Mesothelial cell of epicardium (in vitro differentiated cells): ENCODE results near the gene NOS3. TPM values are rescaled to one million over a fixed set of nuclear protein-coding genes. Genes with fewer than 3 reads are reported as not detected.

ENCODE experiments used
- DNase-seq, 2 experiments: peaks; one replicate each; pipeline ENCODE4 v3.0.0; 2021; ENCODE audit warnings: low spot score in 2 of 2; ENCODE audit not compliant: unreplicated experiment in 2 of 2
- H3K27ac Mint-ChIP-seq: 2 replicates; pipeline ENCODE4 v1.8.0; 2021; ENCODE audit warnings: mixed read lengths
- H3K27me3 Mint-ChIP-seq: 2 replicates; pipeline ENCODE4 v1.8.0; 2021; ENCODE audit warnings: low read depth, mixed read lengths
- H3K36me3 Mint-ChIP-seq: 2 replicates; pipeline ENCODE4 v1.8.0; 2021; ENCODE audit warnings: mixed read lengths
- H3K4me1 Mint-ChIP-seq: 2 replicates; pipeline ENCODE4 v1.8.0; 2021; ENCODE audit warnings: mixed read lengths
- H3K4me3 Mint-ChIP-seq: 2 replicates; pipeline ENCODE4 v1.8.0; 2021; ENCODE audit warnings: mild to moderate bottlenecking, moderate library complexity, mixed read lengths
- H3K9me3 Mint-ChIP-seq: 2 replicates; pipeline ENCODE4 v1.8.0; 2021; ENCODE audit warnings: mixed read lengths
- total RNA-seq: library from RNA; stranded (reverse); gene quantifications from 3 replicates; pipeline ENCODE4 v1.2.1, GENCODE V29; 2021
- TF ChIP-seq, protein P1 (sequence below): fragments of 200-600 bp; sonication (generic); IDR thresholded peaks from one replicate; pipeline ENCODE4 v1.5.0; 2021; ENCODE audit warnings: antibody characterized with exemption; ENCODE audit not compliant: unreplicated experiment

Gene NOS3
- total RNA-seq, 1 donor from 2014 or later = 6.0 TPM

- no peak overlapping the region for H3K4me3 Mint-ChIP-seq
- H3K36me3 Mint-ChIP-seq = no peaks in the 10 kb centered on the region
- DNase-seq = no peak
- no peaks in the 10 kb centered on the region for H3K27me3 Mint-ChIP-seq
- no peaks in the 10 kb centered on the region for H3K9me3 Mint-ChIP-seq
- no peak overlapping the region for H3K27ac Mint-ChIP-seq
- TF ChIP-seq, protein P1, sequence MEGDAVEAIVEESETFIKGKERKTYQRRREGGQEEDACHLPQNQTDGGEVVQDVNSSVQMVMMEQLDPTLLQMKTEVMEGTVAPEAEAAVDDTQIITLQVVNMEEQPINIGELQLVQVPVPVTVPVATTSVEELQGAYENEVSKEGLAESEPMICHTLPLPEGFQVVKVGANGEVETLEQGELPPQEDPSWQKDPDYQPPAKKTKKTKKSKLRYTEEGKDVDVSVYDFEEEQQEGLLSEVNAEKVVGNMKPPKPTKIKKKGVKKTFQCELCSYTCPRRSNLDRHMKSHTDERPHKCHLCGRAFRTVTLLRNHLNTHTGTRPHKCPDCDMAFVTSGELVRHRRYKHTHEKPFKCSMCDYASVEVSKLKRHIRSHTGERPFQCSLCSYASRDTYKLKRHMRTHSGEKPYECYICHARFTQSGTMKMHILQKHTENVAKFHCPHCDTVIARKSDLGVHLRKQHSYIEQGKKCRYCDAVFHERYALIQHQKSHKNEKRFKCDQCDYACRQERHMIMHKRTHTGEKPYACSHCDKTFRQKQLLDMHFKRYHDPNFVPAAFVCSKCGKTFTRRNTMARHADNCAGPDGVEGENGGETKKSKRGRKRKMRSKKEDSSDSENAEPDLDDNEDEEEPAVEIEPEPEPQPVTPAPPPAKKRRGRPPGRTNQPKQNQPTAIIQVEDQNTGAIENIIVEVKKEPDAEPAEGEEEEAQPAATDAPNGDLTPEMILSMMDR = no peak
- peaks cover 43% of the 10 kb centered on the region for H3K4me1 Mint-ChIP-seq
Measured at GRCh38 chr7:150958597-150958996, 32.2 kb upstream of the NOS3 start.

- no peak overlapping the region for H3K4me3 Mint-ChIP-seq
- no peaks in the 10 kb centered on the region for H3K9me3 Mint-ChIP-seq
- TF ChIP-seq, protein P1 = no peak
- DNase-seq = no peak
- no peak overlapping the region for H3K27ac Mint-ChIP-seq
- H3K4me1 Mint-ChIP-seq = peaks cover 38% of the 10 kb centered on the region
- H3K36me3 Mint-ChIP-seq = no peaks in the 10 kb centered on the region
- H3K27me3 Mint-ChIP-seq = no peaks in the 10 kb centered on the region
Measured at GRCh38 chr7:150959081-150959480, 31.7 kb upstream of the NOS3 start.

- TF ChIP-seq, protein P1 = no peak
- H3K36me3 Mint-ChIP-seq = no peaks in the 10 kb centered on the region
- H3K9me3 Mint-ChIP-seq = no peaks in the 10 kb centered on the region
- no peak overlapping the region for H3K4me3 Mint-ChIP-seq
- H3K27me3 Mint-ChIP-seq = no peaks in the 10 kb centered on the region
- no peak for DNase-seq
- H3K27ac Mint-ChIP-seq = no peak overlapping the region
- H3K4me1 Mint-ChIP-seq = peaks cover 36% of the 10 kb centered on the region
Measured at GRCh38 chr7:150959739-150960734, 30.8 kb upstream of the NOS3 start.

DNA sequence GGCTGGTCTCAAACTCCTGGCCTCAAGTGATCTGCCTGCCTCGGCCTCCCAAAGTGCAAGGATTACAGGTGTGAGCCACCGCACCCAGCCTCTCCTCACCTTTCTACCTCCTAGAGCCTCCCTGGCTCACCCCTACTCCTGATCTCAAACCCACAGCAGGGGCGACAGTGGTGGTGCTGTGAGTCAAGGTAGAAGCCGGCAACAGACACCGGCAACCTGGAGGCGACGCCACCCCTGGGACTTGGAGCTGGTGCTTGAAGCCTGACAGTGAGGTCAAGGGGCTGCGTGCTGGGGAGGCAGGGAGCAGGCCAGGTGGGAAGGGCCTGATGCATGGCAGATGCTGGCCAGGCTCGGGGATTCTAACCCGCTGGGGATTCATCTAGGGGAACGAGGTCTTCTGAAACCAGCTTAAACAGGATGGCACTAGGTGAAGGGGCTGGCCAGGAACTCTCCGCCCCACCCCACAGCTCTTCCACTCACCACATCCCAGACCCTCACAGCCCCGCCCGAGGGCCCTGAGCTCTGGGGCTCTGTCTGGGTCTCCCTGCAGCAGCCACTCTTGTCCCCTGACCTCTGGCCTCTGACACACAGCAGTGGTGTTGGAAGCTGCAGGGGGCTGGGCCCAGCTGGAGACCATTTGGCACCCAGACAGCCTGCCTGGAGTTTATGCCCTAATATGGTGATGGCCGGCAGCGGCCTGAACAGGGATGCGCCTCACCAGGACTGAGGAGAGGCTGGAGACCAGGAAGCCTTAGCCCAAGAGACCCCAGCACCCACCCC lies 29.1 kb upstream of the NOS3 start:
- Mint-ChIP-seq H3K4me1 (peaks cover 31% of the 10 kb centered on the region), H3K27ac (peak overlapping the region; percentile 59), H3K9me3 (no peaks in the 10 kb centered on the region), H3K4me3 (no peak overlapping the region), H3K36me3 (no peaks in the 10 kb centered on the region), H3K27me3 (peaks cover 9% of the 10 kb centered on the region)
- TF ChIP-seq, protein P1 = no peak
- DNase-seq = no peak

DNA sequence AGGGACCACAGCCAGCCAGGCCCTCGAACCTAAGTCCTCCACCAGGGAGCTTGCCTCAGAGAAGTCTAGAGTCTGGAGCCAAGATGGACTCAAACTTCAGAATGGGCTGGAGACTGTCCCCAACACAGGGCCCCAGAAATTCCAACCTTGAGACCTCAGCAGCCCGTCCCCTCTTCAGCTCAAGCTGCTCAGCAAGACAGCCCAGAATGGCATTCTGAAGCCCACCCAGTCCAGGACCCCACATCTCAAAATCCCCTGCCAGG lies 28.6 kb upstream of the NOS3 start:
- Mint-ChIP-seq H3K9me3 (no peaks in the 10 kb centered on the region), H3K27ac (peak overlapping the region; percentile 59), H3K36me3 (no peaks in the 10 kb centered on the region), H3K27me3 (peaks cover 10% of the 10 kb centered on the region), H3K4me1 (peaks cover 31% of the 10 kb centered on the region), H3K4me3 (no peak overlapping the region)
- TF ChIP-seq, protein P1 = no peak
- no peak for DNase-seq
